ENCODE results near the gene COPE.
"Not testable (repeated sequence)": the region's sequence is repeated elsewhere in the genome, so short reads cannot be mapped to it uniquely, and the experiment has no call there.

The COPE gene

GRCh38 chr19:18919086-18919899 is at the start of gene COPE, which contains the start of gene DDX49:
COPE (minus strand) TSS chr19:18919387; CDS start chr19:18919348, 39 bp downstream.
DDX49 (plus strand) TSS chr19:18919715; CDS start chr19:18919742, 27 bp downstream.
- DNase-seq, result peak; percentile 99

GRCh38 chr19:18967358-18968146 is 48.4 kb upstream of the COPE start:
- peak; percentile 70 for DNase-seq

GRCh38 chr19:18966307-18966706 is 47.1 kb upstream of the COPE start:
- no peak for DNase-seq

- no peak for DNase-seq
Measured at GRCh38 chr19:18964121-18964520, 44.9 kb upstream of the COPE start.

- DNase-seq, result no peak
Measured at GRCh38 chr19:18961767-18962620, 42.8 kb upstream of the COPE start.

GRCh38 chr19:18960370-18960769 is 41.2 kb upstream of the COPE start:
- DNase-seq, result no peak

GRCh38 chr19:18955042-18955441 is 35.9 kb upstream of the COPE start:
- no peak for DNase-seq

GRCh38 chr19:18954094-18954493 is 34.9 kb upstream of the COPE start:
- no peak for DNase-seq

- not testable (repeated sequence) for DNase-seq
Measured at GRCh38 chr19:18952364-18953003, 33.3 kb upstream of the COPE start.

GRCh38 chr19:18951721-18952281 is 32.6 kb upstream of the COPE start:
- no peak for DNase-seq

- no peak for DNase-seq
Measured at GRCh38 chr19:18949858-18950257, 30.7 kb upstream of the COPE start.

- no peak for DNase-seq
Measured at GRCh38 chr19:18948976-18949356, 29.8 kb upstream of the COPE start.

GRCh38 chr19:18948075-18948975 is 29.1 kb upstream of the COPE start:
- no peak for DNase-seq

- DNase-seq, result no peak
Measured at GRCh38 chr19:18946918-18947317, 27.7 kb upstream of the COPE start.

- no peak for DNase-seq
Measured at GRCh38 chr19:18946335-18946734, 27.1 kb upstream of the COPE start.

- no peak for DNase-seq
Measured at GRCh38 chr19:18945297-18945696, 26.1 kb upstream of the COPE start.

GRCh38 chr19:18943465-18943864 is 24.3 kb upstream of the COPE start:
- DNase-seq, result no peak

- no peak for DNase-seq
Measured at GRCh38 chr19:18942692-18943091, 23.5 kb upstream of the COPE start.

- DNase-seq, result no peak
Measured at GRCh38 chr19:18941628-18942354, 22.6 kb upstream of the COPE start.

All from suppressor macrophage treated with lipopolysaccharide for 4 hours (primary cell).